ENCODE measurements around the gene RNASE13.
"Not testable (repeated sequence)": the region's sequence is repeated elsewhere in the genome, so short reads cannot be mapped to it uniquely, and the experiment has no call there.

The RNASE13 gene

GRCh38 chr14:20989787-20990600 is 44.6 kb downstream of the RNASE13 start, which contains the start of gene METTL17:
Gene METTL17, plus strand, starts transcription at chr14:20989980. Its CDS starts 23 bp downstream, at chr14:20990003.
- no peak within 1 kb of the TSS for H3K18ac ChIP-seq (ENCODE audit: low read length)
- peak within 1 kb of the TSS; percentile 61 for H3K4me3 ChIP-seq (ENCODE audit: low read length)
- peak within 1 kb of the TSS; percentile 70 for H3K9ac ChIP-seq (ENCODE audit: low read length)
- peaks cover 5% of the 10 kb centered on the region for H3K4me1 ChIP-seq (ENCODE audit: control insufficient read depth, low read depth, low read length)
- H3K56ac ChIP-seq (ENCODE audit: low read length): peak within 1 kb of the TSS; percentile 85
- DNase-seq: peak; percentile 99
- no peak within 1 kb of the TSS for H4K5ac ChIP-seq (ENCODE audit: low read length)
- peaks cover 7% of the 10 kb centered on the region for H3K79me1 ChIP-seq (ENCODE audit: low read length)
- peaks cover 10% of the 10 kb centered on the region for H3K79me2 ChIP-seq (ENCODE audit: control insufficient read depth, insufficient read depth, low read length)
- no peak within 1 kb of the TSS for H2BK120ac ChIP-seq (ENCODE audit: low read depth, low read length)
- peaks cover 4% of the 10 kb centered on the region for H3K36me3 ChIP-seq (ENCODE audit: control insufficient read depth, insufficient read depth, low read length)
- H3K4ac ChIP-seq (ENCODE audit: low read depth, low read length): peak within 1 kb of the TSS; percentile 93
- H3K4me2 ChIP-seq (ENCODE audit: low read length): peak within 1 kb of the TSS; percentile 53
- no CpG with 5 or more reads among the region's 42 CpGs for WGBS (ENCODE audit: extremely low coverage, insufficient coverage, low lambda C conversion rate)
- no peak within 1 kb of the TSS for H3K23ac ChIP-seq (ENCODE audit: low read length)
- no peak within 1 kb of the TSS for H2BK15ac ChIP-seq (replicated peaks; ENCODE audit: low read depth)
- peak within 1 kb of the TSS; percentile 78 for H3K27ac ChIP-seq (ENCODE audit: low read depth, low read length)
- H2BK5ac ChIP-seq (ENCODE audit: low read length): peak within 1 kb of the TSS; percentile 1
- H3K27me3 ChIP-seq (ENCODE audit: insufficient read depth, low read length, poor library complexity): no peaks in the 10 kb centered on the region
- H2AK5ac ChIP-seq (ENCODE audit: low read length): peak within 1 kb of the TSS; percentile 66
- H4K8ac ChIP-seq (ENCODE audit: low read depth, low read length): peak within 1 kb of the TSS; percentile 7

- H4K8ac ChIP-seq (ENCODE audit: low read depth, low read length): no peak overlapping the region
- no peak overlapping the region for H2BK5ac ChIP-seq (ENCODE audit: low read length)
- peaks cover 7% of the 10 kb centered on the region for H3K79me1 ChIP-seq (ENCODE audit: low read length)
- H3K27me3 ChIP-seq (ENCODE audit: insufficient read depth, low read length, poor library complexity): no peaks in the 10 kb centered on the region
- peaks cover 10% of the 10 kb centered on the region for H3K79me2 ChIP-seq (ENCODE audit: control insufficient read depth, insufficient read depth, low read length)
- H2BK120ac ChIP-seq (ENCODE audit: low read depth, low read length): no peak overlapping the region
- H3K9ac ChIP-seq (ENCODE audit: low read length): peak overlapping the region; percentile 37
- 100% methylated on average over 2 of the region's 11 CpGs for WGBS (ENCODE audit: extremely low coverage, insufficient coverage, low lambda C conversion rate)
- no peak overlapping the region for H3K4ac ChIP-seq (ENCODE audit: low read depth, low read length)
- H3K4me2 ChIP-seq (ENCODE audit: low read length): no peak overlapping the region
- H3K18ac ChIP-seq (ENCODE audit: low read length): no peak overlapping the region
- H3K4me1 ChIP-seq (ENCODE audit: control insufficient read depth, low read depth, low read length): peaks cover 5% of the 10 kb centered on the region
- no peak overlapping the region for H4K5ac ChIP-seq (ENCODE audit: low read length)
- no peak overlapping the region for H2AK5ac ChIP-seq (ENCODE audit: low read length)
- no peak overlapping the region for H3K27ac ChIP-seq (ENCODE audit: low read depth, low read length)
- peak overlapping the region; percentile 65 for H3K56ac ChIP-seq (ENCODE audit: low read length)
- H3K23ac ChIP-seq (ENCODE audit: low read length): no peak overlapping the region
- no peak for DNase-seq
- no peak overlapping the region for H2BK15ac ChIP-seq (replicated peaks; ENCODE audit: low read depth)
- no peak overlapping the region for H3K4me3 ChIP-seq (ENCODE audit: low read length)
- no peaks in the 10 kb centered on the region for H3K36me3 ChIP-seq (ENCODE audit: control insufficient read depth, insufficient read depth, low read length)
Observed at GRCh38 chr14:20989471-20989786, 45.2 kb downstream of the RNASE13 start.

GRCh38 chr14:20988717-20989470 is 45.7 kb downstream of the RNASE13 start:
- H3K27ac ChIP-seq (ENCODE audit: low read depth, low read length): no peak overlapping the region

GRCh38 chr14:20986811-20987210 is 47.8 kb downstream of the RNASE13 start:
- Histone ChIP-seq H3K4me1 (ENCODE audit: control insufficient read depth, low read depth, low read length) (peaks cover 5% of the 10 kb centered on the region), H3K27me3 (ENCODE audit: insufficient read depth, low read length, poor library complexity) (no peaks in the 10 kb centered on the region), H2AK5ac (ENCODE audit: low read length) (no peak overlapping the region), H2BK15ac (replicated peaks; ENCODE audit: low read depth) (no peak overlapping the region), H3K79me2 (ENCODE audit: control insufficient read depth, insufficient read depth, low read length) (peaks cover 8% of the 10 kb centered on the region), H3K36me3 (ENCODE audit: control insufficient read depth, insufficient read depth, low read length) (no peaks in the 10 kb centered on the region), H3K27ac (ENCODE audit: low read depth, low read length) (no peak overlapping the region), H2BK120ac (ENCODE audit: low read depth, low read length) (no peak overlapping the region), H3K4ac (ENCODE audit: low read depth, low read length) (no peak overlapping the region), H4K5ac (ENCODE audit: low read length) (no peak overlapping the region), H3K4me3 (ENCODE audit: low read length) (no peak overlapping the region), H3K56ac (ENCODE audit: low read length) (no peak overlapping the region), H4K8ac (ENCODE audit: low read depth, low read length) (no peak overlapping the region), H3K18ac (ENCODE audit: low read length) (no peak overlapping the region), H3K23ac (ENCODE audit: low read length) (no peak overlapping the region), H3K79me1 (ENCODE audit: low read length) (peaks cover 3% of the 10 kb centered on the region), H2BK5ac (ENCODE audit: low read length) (no peak overlapping the region), H3K4me2 (ENCODE audit: low read length) (no peak overlapping the region), H3K9ac (ENCODE audit: low read length) (no peak overlapping the region)
- no peak for DNase-seq
- no CpG with 5 or more reads among the region's 2 CpGs for WGBS (ENCODE audit: extremely low coverage, insufficient coverage, low lambda C conversion rate)

More at GRCh38 chr14:20988717-20989470, 45.7 kb downstream of the RNASE13 start:
- H2BK15ac ChIP-seq (replicated peaks; ENCODE audit: low read depth): no peak overlapping the region
- no peak overlapping the region for H2BK120ac ChIP-seq (ENCODE audit: low read depth, low read length)
- H3K4me2 ChIP-seq (ENCODE audit: low read length): no peak overlapping the region
- peak overlapping the region; percentile 1 for H2BK5ac ChIP-seq (ENCODE audit: low read length)
- H3K56ac ChIP-seq (ENCODE audit: low read length): peak overlapping the region; percentile 65
- no CpG with 5 or more reads among the region's 15 CpGs for WGBS (ENCODE audit: extremely low coverage, insufficient coverage, low lambda C conversion rate)
- peaks cover 10% of the 10 kb centered on the region for H3K79me2 ChIP-seq (ENCODE audit: control insufficient read depth, insufficient read depth, low read length)
- H3K27me3 ChIP-seq (ENCODE audit: insufficient read depth, low read length, poor library complexity): no peaks in the 10 kb centered on the region
- peaks cover 7% of the 10 kb centered on the region for H3K79me1 ChIP-seq (ENCODE audit: low read length)
- H3K4me3 ChIP-seq (ENCODE audit: low read length): no peak overlapping the region
- H3K9ac ChIP-seq (ENCODE audit: low read length): peak overlapping the region; percentile 30
- no peaks in the 10 kb centered on the region for H3K36me3 ChIP-seq (ENCODE audit: control insufficient read depth, insufficient read depth, low read length)
- peaks cover 5% of the 10 kb centered on the region for H3K4me1 ChIP-seq (ENCODE audit: control insufficient read depth, low read depth, low read length)
- peak overlapping the region; percentile 66 for H2AK5ac ChIP-seq (ENCODE audit: low read length)
- no peak overlapping the region for H4K8ac ChIP-seq (ENCODE audit: low read depth, low read length)
- DNase-seq: no peak
- no peak overlapping the region for H3K23ac ChIP-seq (ENCODE audit: low read length)
- no peak overlapping the region for H3K4ac ChIP-seq (ENCODE audit: low read depth, low read length)
- H3K18ac ChIP-seq (ENCODE audit: low read length): no peak overlapping the region
- no peak overlapping the region for H4K5ac ChIP-seq (ENCODE audit: low read length)

GRCh38 chr14:20985650-20986049 is 49.0 kb downstream of the RNASE13 start:
- DNase-seq; H3K4me1 ChIP-seq (ENCODE audit: control insufficient read depth, low read depth, low read length); H3K79me2 ChIP-seq (ENCODE audit: control insufficient read depth, insufficient read depth, low read length); H2BK5ac ChIP-seq (ENCODE audit: low read length); H4K5ac ChIP-seq (ENCODE audit: low read length); H3K27ac ChIP-seq (ENCODE audit: low read depth, low read length); H3K9ac ChIP-seq (ENCODE audit: low read length); H2BK120ac ChIP-seq (ENCODE audit: low read depth, low read length); H3K4ac ChIP-seq (ENCODE audit: low read depth, low read length); H3K4me2 ChIP-seq (ENCODE audit: low read length); H3K36me3 ChIP-seq (ENCODE audit: control insufficient read depth, insufficient read depth, low read length); H3K23ac ChIP-seq (ENCODE audit: low read length); H3K18ac ChIP-seq (ENCODE audit: low read length); H3K27me3 ChIP-seq (ENCODE audit: insufficient read depth, low read length, poor library complexity); H2AK5ac ChIP-seq (ENCODE audit: low read length); H3K56ac ChIP-seq (ENCODE audit: low read length); H4K8ac ChIP-seq (ENCODE audit: low read depth, low read length); H3K79me1 ChIP-seq (ENCODE audit: low read length); H2BK15ac ChIP-seq (replicated peaks; ENCODE audit: low read depth); H3K4me3 ChIP-seq (ENCODE audit: low read length): not testable (repeated sequence)
- no CpG with 5 or more reads among the region's 4 CpGs for WGBS (ENCODE audit: extremely low coverage, insufficient coverage, low lambda C conversion rate)
